CD14-positive monocyte (primary cell): ENCODE results near the gene CHKB. TPM values are rescaled to one million over a fixed set of nuclear protein-coding genes. Genes with fewer than 3 reads are reported as not detected.

Source experiments
- DNase-seq, 3 donors: peaks; one replicate each; pipeline ENCODE4 v3.0.0-alpha.2; 2011 to 2022
- H2AFZ ChIP-seq: 2 replicates; pipeline ENCODE4 v1.6.0; 2012; ENCODE audit warnings: mild to moderate bottlenecking, low read depth, low read length, inconsistent platforms; ENCODE audit not compliant: insufficient read depth, poor library complexity, severe bottlenecking
- H3K27ac ChIP-seq, 2 donors: 1 replicate in 1 of 2; 2 replicates in 1 of 2; pipeline ENCODE4 v1.5.1; 2012 to 2013; ENCODE audit warnings: low read length in 2 of 2, control low read depth in 1 of 2, inconsistent platforms in 1 of 2, low read depth in 1 of 2, mild to moderate bottlenecking in 1 of 2
- H3K27me3 ChIP-seq, 2 donors: one replicate each; pipeline versions ENCODE4 v1.6.0 to v1.6.1; 2011 to 2013; ENCODE audit warnings: low read length in 2 of 2; ENCODE audit not compliant: control insufficient read depth in 2 of 2, insufficient read depth in 2 of 2
- H3K36me3 ChIP-seq, 2 donors: replicated peaks in 1 of 2; 1 replicate in 1 of 2; 2 replicates in 1 of 2; pipeline versions ENCODE4 v1.5.1 to v1.6.1; 2012 to 2013; ENCODE audit warnings: low read length in 2 of 2, control low read depth in 1 of 2, inconsistent platforms in 1 of 2, mild to moderate bottlenecking in 1 of 2; ENCODE audit not compliant: insufficient read depth in 2 of 2, control insufficient read depth in 1 of 2
- H3K4me1 ChIP-seq, 2 donors: 1 replicate in 1 of 2; 2 replicates in 1 of 2; pipeline versions ENCODE4 v1.5.1 to v1.6.1; 2012 to 2013; ENCODE audit warnings: low read length in 2 of 2, control low read depth in 1 of 2, inconsistent platforms in 1 of 2, mild to moderate bottlenecking in 1 of 2, moderate library complexity in 1 of 2; ENCODE audit not compliant: insufficient read depth in 2 of 2, control insufficient read depth in 1 of 2
- H3K4me2 ChIP-seq: replicated peaks from 2 replicates; pipeline ENCODE3; 2012; ENCODE audit warnings: low read length, moderate library complexity, mild to moderate bottlenecking; ENCODE audit not compliant: poor library complexity, severe bottlenecking; ENCODE audit errors: extremely low read depth
- H3K4me3 ChIP-seq, 3 experiments: fragments of 200-600 bp in 1 of 3; sonication (generic) in 1 of 3; replicated peaks in 1 of 3; 1 replicate in 2 of 3; 2 replicates in 1 of 3; pipeline ENCODE4 v1.5.1; 2011 to 2013; ENCODE audit warnings: low read length in 3 of 3, mild to moderate bottlenecking in 3 of 3, control low read depth in 2 of 3, low read depth in 2 of 3, inconsistent platforms in 1 of 3, moderate library complexity in 1 of 3
- H3K79me2 ChIP-seq: 2 replicates; pipeline ENCODE4 v1.6.0; 2012; ENCODE audit warnings: mild to moderate bottlenecking, control low read depth, inconsistent platforms, low read length, moderate library complexity; ENCODE audit not compliant: insufficient read depth
- H3K9ac ChIP-seq: 2 replicates; pipeline ENCODE4 v1.6.0; 2017; ENCODE audit warnings: low read length, mild to moderate bottlenecking; ENCODE audit not compliant: insufficient read depth, poor library complexity, severe bottlenecking
- H3K9me3 ChIP-seq, 2 donors: replicated peaks in 1 of 2; 1 replicate in 1 of 2; 2 replicates in 1 of 2; pipeline versions ENCODE4 v1.5.1 to v1.6.1; 2012 to 2013; ENCODE audit warnings: low read length in 2 of 2, control low read depth in 1 of 2; ENCODE audit not compliant: control insufficient read depth in 1 of 2, insufficient read depth in 1 of 2
- H4K20me1 ChIP-seq: 2 replicates; pipeline ENCODE4 v1.6.0; 2012; ENCODE audit warnings: mild to moderate bottlenecking, low read length, control low read depth, moderate library complexity; ENCODE audit not compliant: insufficient read depth
- H3K27ac Mint-ChIP-seq, 7 donors: one replicate each; pipeline ENCODE4 v1.8.0; 2020; ENCODE audit warnings: mild to moderate bottlenecking in 7 of 7, mixed read lengths in 7 of 7, moderate library complexity in 6 of 7, inconsistent platforms in 2 of 7
- H3K27me3 Mint-ChIP-seq, 3 donors: one replicate each; pipeline ENCODE4 v1.8.0; 2021 to 2022; ENCODE audit warnings: low read depth in 3 of 3, mild to moderate bottlenecking in 3 of 3, mixed read lengths in 3 of 3, moderate library complexity in 3 of 3, inconsistent platforms in 1 of 3
- H3K36me3 Mint-ChIP-seq, 2 donors: one replicate each; pipeline ENCODE4 v1.8.0; 2020; ENCODE audit warnings: mixed read lengths in 2 of 2, inconsistent platforms in 1 of 2, mild to moderate bottlenecking in 1 of 2
- H3K4me1 Mint-ChIP-seq: one replicate; pipeline ENCODE4 v1.8.0; 2020; ENCODE audit warnings: mild to moderate bottlenecking, mixed read lengths
- H3K4me3 Mint-ChIP-seq, 2 donors: one replicate each; pipeline ENCODE4 v1.8.0; 2020; ENCODE audit warnings: mild to moderate bottlenecking in 2 of 2, mixed read lengths in 2 of 2, moderate library complexity in 1 of 2
- H3K9me3 Mint-ChIP-seq, 7 donors: one replicate each; pipeline ENCODE4 v1.8.0; 2020 to 2022; ENCODE audit warnings: mixed read lengths in 7 of 7, mild to moderate bottlenecking in 6 of 7, moderate library complexity in 6 of 7, inconsistent platforms in 2 of 7
- CTCF ChIP-seq: fragments of 200-600 bp; IDR thresholded peaks from one replicate; pipeline ENCODE4 v1.8.0; 2022; ENCODE audit warnings: antibody characterized with exemption, mild to moderate bottlenecking
- WGBS: methylation state at CpG from one replicate; pipeline ENCODE4 v1.1.5; 2013; ENCODE audit warnings: missing lambda C conversion rate; ENCODE audit not compliant: insufficient coverage; 5-methylcytosine and 5-hydroxymethylcytosine counted together
- intact Hi-C, 2 donors: fragments of 100-400 bp; cut with micrococcal nuclease; formaldehyde crosslinking; loops; one replicate each; pipeline versions ENCODE4 v1.15.0 to v1.15.1; 2023
- polyA plus RNA-seq, 3 donors: library from polyadenylated mRNA; depleted of rRNA in 1 of 3; unstranded in 2 of 3; stranded (reverse) in 1 of 3; fragments of 300-500 nt in 2 of 3; fragments of >200 nt in 1 of 3; fragmentation: Illumina TruSeq in 2 of 3; gene quantifications; 1 replicate in 2 of 3; 2 replicates in 1 of 3; pipeline ENCODE4 v1.2.3, GENCODE V29; 2012 to 2021

CHKB gene
- polyA plus RNA-seq, 3 donors: 29.1 to 286 (median 31.3) TPM

GRCh38 chr22:50532824-50533796, 49.5 kb downstream of the CHKB start:
- H3K4me2 ChIP-seq: peak overlapping the region; percentile 95
- Mint-ChIP-seq H3K27ac (peak overlapping the region; percentile 99 to 100 (median 99)), H3K4me3 (peak overlapping the region; percentile 90 to 93), H3K36me3 (peaks cover 11 to 17% of the 10 kb centered on the region in 2 donors), H3K4me1 (peaks cover 54% of the 10 kb centered on the region), H3K27me3 (no peaks in the 10 kb centered on the region), H3K9me3 (no peaks in the 10 kb centered on the region)
- peaks cover 11 to 13% of the 10 kb centered on the region in 2 donors for H3K36me3 ChIP-seq
- H4K20me1 ChIP-seq: peaks cover 17% of the 10 kb centered on the region
- no peak for DNase-seq
- 78% methylated on average over 11 of the region's 19 CpGs for WGBS
- H3K79me2 ChIP-seq: peaks cover 77% of the 10 kb centered on the region
- H3K9me3 ChIP-seq: no peaks in the 10 kb centered on the region
- H3K9ac ChIP-seq: peak overlapping the region; percentile 100
- H3K4me1 ChIP-seq: peaks cover 76 to 87% of the 10 kb centered on the region in 2 donors
- H3K27me3 ChIP-seq: no peaks in the 10 kb centered on the region
- peak overlapping the region; percentile 72 to 99 (median 92) for H3K4me3 ChIP-seq
- intact Hi-C loops: loop anchor here in 1 of 2 donors (5.0 to 10.0 kb wide), 3 partner anchors 231 to 598 kb away; partner anchors contain the start of gene TRABD
- TF ChIP-seq CTCF: no peak
- no peak overlapping the region for H2AFZ ChIP-seq
- H3K27ac ChIP-seq: peak overlapping the region; percentile 100

GRCh38 chr22:50531962-50532674, 50.5 kb downstream of the CHKB start:
- peak overlapping the region; percentile 100 for H3K27ac ChIP-seq
- peak overlapping the region; percentile 90 to 93 for H3K4me3 Mint-ChIP-seq
- peak overlapping the region; percentile 99 to 100 (median 99) for H3K27ac Mint-ChIP-seq
- H3K4me1 Mint-ChIP-seq: peaks cover 54% of the 10 kb centered on the region
- H3K36me3 Mint-ChIP-seq: peaks cover 21 to 23% of the 10 kb centered on the region in 2 donors
- H3K4me2 ChIP-seq: peak overlapping the region; percentile 95
- peaks cover 84% of the 10 kb centered on the region for H3K79me2 ChIP-seq
- intact Hi-C loops: loop anchor here (1.0 to 10.0 kb wide), 4 partner anchors 7 to 597 kb away; partner anchors contain the start of gene TRABD (in 1 of the 2)
- peaks cover 76 to 87% of the 10 kb centered on the region in 2 donors for H3K4me1 ChIP-seq
- 0% methylated on average over 46 of the region's 56 CpGs for WGBS
- peak in 1 of 3 donors; percentile 52 for DNase-seq
- H4K20me1 ChIP-seq: peaks cover 27% of the 10 kb centered on the region
- H3K4me3 ChIP-seq: peak overlapping the region; percentile 72 to 99 (median 92)
- H3K27me3 Mint-ChIP-seq: no peaks in the 10 kb centered on the region
- no peaks in the 10 kb centered on the region for H3K27me3 ChIP-seq
- no peak for TF ChIP-seq CTCF
- H3K36me3 ChIP-seq: peaks cover 13 to 16% of the 10 kb centered on the region in 2 donors
- peak overlapping the region; percentile 100 for H3K9ac ChIP-seq
- no peaks in the 10 kb centered on the region for H3K9me3 ChIP-seq
- H2AFZ ChIP-seq: no peak overlapping the region
- H3K9me3 Mint-ChIP-seq: no peaks in the 10 kb centered on the region
